ENCODE data around the gene UGT1A7. TPM values are rescaled to one million over a fixed set of nuclear protein-coding genes. Genes with fewer than 3 reads are reported as not detected.

Gene UGT1A7
- total RNA-seq, 1 donor from 2014 or later, result not detected

GRCh38 chr2:233679196-233679595 lies 2.5 kb upstream of the UGT1A7 start:
- no peak for DNase-seq (ENCODE audit: low read depth)
- no peak overlapping the region for H3K4me3 ChIP-seq (ENCODE audit: low read depth, low read length)
- TF ChIP-seq CTCF (conservative IDR thresholded peaks at IDR 0.05; ENCODE audit: low read depth, low read length), result no peak

GRCh38 chr2:233680361-233681045 lies 1.2 kb upstream of the UGT1A7 start:
- TF ChIP-seq CTCF (conservative IDR thresholded peaks at IDR 0.05; ENCODE audit: low read depth, low read length), result no peak
- no peak overlapping the region for H3K4me3 ChIP-seq (ENCODE audit: low read depth, low read length)
- DNase-seq (ENCODE audit: low read depth), result no peak

GRCh38 chr2:233684640-233685039 lies 2.9 kb downstream of the UGT1A7 start:
- no peak for DNase-seq (ENCODE audit: low read depth)
- no peak overlapping the region for H3K4me3 ChIP-seq (ENCODE audit: low read depth, low read length)
- no peak for TF ChIP-seq CTCF (conservative IDR thresholded peaks at IDR 0.05; ENCODE audit: low read depth, low read length)

GRCh38 chr2:233686928-233687327 lies 5.2 kb downstream of the UGT1A7 start:
- TF ChIP-seq CTCF (conservative IDR thresholded peaks at IDR 0.05; ENCODE audit: low read depth, low read length), result no peak
- no peak overlapping the region for H3K4me3 ChIP-seq (ENCODE audit: low read depth, low read length)
- DNase-seq (ENCODE audit: low read depth), result no peak

GRCh38 chr2:233688341-233688740 lies 6.6 kb downstream of the UGT1A7 start:
- no peak for DNase-seq (ENCODE audit: low read depth)
- H3K4me3 ChIP-seq (ENCODE audit: low read depth, low read length), result no peak overlapping the region
- TF ChIP-seq CTCF (conservative IDR thresholded peaks at IDR 0.05; ENCODE audit: low read depth, low read length), result no peak

GRCh38 chr2:233689031-233689430 lies 7.3 kb downstream of the UGT1A7 start:
- no peak for DNase-seq (ENCODE audit: low read depth)
- TF ChIP-seq CTCF (conservative IDR thresholded peaks at IDR 0.05; ENCODE audit: low read depth, low read length), result no peak
- no peak overlapping the region for H3K4me3 ChIP-seq (ENCODE audit: low read depth, low read length)

- no peak overlapping the region for H3K4me3 ChIP-seq (ENCODE audit: low read depth, low read length)
- no peak for TF ChIP-seq CTCF (conservative IDR thresholded peaks at IDR 0.05; ENCODE audit: low read depth, low read length)
- no peak for DNase-seq (ENCODE audit: low read depth)
Observed at GRCh38 chr2:233689501-233689900, 7.8 kb downstream of the UGT1A7 start.
